Loucy (cell line): ENCODE results near the gene WWOX.

Experiments
- EZH2phosphoT487 ChIP-seq: fragments of 200-600 bp; IDR thresholded peaks from 2 replicates; pipeline ENCODE4 v1.6.1; 2018; ENCODE audit warnings: antibody characterized with exemption, mild to moderate bottlenecking, moderate library complexity, borderline replicate concordance
- TF ChIP-seq, protein P1 (sequence below): fragments of 200-600 bp; sonication (generic); conservative IDR thresholded peaks from 2 replicates; pipeline ENCODE4 v1.5.1; 2014; ENCODE audit warnings: mild to moderate bottlenecking, antibody characterized with exemption, low read length

- TF ChIP-seq, protein P1, sequence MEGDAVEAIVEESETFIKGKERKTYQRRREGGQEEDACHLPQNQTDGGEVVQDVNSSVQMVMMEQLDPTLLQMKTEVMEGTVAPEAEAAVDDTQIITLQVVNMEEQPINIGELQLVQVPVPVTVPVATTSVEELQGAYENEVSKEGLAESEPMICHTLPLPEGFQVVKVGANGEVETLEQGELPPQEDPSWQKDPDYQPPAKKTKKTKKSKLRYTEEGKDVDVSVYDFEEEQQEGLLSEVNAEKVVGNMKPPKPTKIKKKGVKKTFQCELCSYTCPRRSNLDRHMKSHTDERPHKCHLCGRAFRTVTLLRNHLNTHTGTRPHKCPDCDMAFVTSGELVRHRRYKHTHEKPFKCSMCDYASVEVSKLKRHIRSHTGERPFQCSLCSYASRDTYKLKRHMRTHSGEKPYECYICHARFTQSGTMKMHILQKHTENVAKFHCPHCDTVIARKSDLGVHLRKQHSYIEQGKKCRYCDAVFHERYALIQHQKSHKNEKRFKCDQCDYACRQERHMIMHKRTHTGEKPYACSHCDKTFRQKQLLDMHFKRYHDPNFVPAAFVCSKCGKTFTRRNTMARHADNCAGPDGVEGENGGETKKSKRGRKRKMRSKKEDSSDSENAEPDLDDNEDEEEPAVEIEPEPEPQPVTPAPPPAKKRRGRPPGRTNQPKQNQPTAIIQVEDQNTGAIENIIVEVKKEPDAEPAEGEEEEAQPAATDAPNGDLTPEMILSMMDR = no peak
- no peak for TF ChIP-seq EZH2phosphoT487
Observed at GRCh38 chr16:78970650-78971049, 871.2 kb downstream of the WWOX start.
